Spleen (tissue), 7 donors: ENCODE measurements around the gene CERT1.

Experiments
- CTCF ChIP-seq, 11 experiments: fragments of 200-600 bp in 7 of 11; fragments of 450-650 bp in 4 of 11; sonication (generic) in 4 of 11; IDR thresholded peaks in 8 of 11; conservative IDR thresholded peaks in 3 of 11; 1 replicate in 7 of 11; 2 replicates in 4 of 11; pipeline versions ENCODE4 v1.4.0 to v1.8.0; 2016 to 2021; ENCODE audit warnings: antibody characterized with exemption in 11 of 11, inconsistent platforms in 4 of 11, mild to moderate bottlenecking in 1 of 11
- POLR2A ChIP-seq, 3 donors: fragments of 450-650 bp; IDR thresholded peaks; one replicate each; pipeline ENCODE4 v1.5.1; 2017; ENCODE audit warnings: antibody characterized with exemption in 3 of 3, mild to moderate bottlenecking in 1 of 3
- POLR2AphosphoS5 ChIP-seq, 3 donors: sonication (generic); formaldehyde crosslinking; IDR thresholded peaks; one replicate each; pipeline ENCODE4 v1.5.1; 2017; ENCODE audit warnings: antibody characterized with exemption in 3 of 3
- donor health status: DM: no; HTN: no; CAD: no; lungs with moderate emphysema.
- donor health status: DM: no; HTN: no; CAD: no.
- donor health status: DM: no; HTN: no; CAD: no.

DNA sequence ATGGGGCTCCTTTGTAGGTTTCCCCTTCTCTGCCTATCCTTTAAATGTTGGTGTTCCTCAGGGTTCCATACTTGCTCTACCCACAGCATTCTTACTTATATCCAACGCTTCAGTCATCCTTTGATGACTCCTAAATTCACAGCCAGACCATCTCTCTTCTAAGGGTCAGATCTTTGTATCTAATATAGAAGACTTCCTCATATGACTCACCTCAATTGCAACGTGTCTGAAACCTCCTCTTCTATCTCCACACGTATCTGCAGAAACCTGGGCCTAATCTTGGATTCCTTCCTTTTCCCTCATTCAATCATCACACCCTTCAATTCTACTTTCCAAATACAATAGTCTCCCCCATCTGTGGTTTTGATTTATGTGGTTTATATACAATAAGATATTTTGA is 106.1 kb downstream of the CERT1 start:
- TF ChIP-seq POLR2A (IDR thresholded peaks at IDR 0.05) (no peak), POLR2AphosphoS5 (IDR thresholded peaks at IDR 0.05) (no peak), CTCF (IDR thresholded peaks at IDR 0.05 in 8 of 11, conservative IDR thresholded peaks at IDR 0.05 in 3 of 11) (no peak)
